ENCODE measurements around the gene CARD19. TPM values are rescaled to one million over a fixed set of nuclear protein-coding genes. Genes with fewer than 3 reads are reported as not detected.

CARD19 gene
- total RNA-seq, 1 donor = 38.9 TPM

GRCh38 chr9:93053781-93054331 lies 42.2 kb upstream of the CARD19 start:
- no peak for TF ChIP-seq CTCF (IDR thresholded peaks at IDR 0.05; ENCODE audit: insufficient read depth, low read length)
- H3K4me3 ChIP-seq (ENCODE audit: low read depth, low read length) = no peak overlapping the region
- DNase-seq (ENCODE audit: low read depth) = no peak

GRCh38 chr9:93054758-93055704 lies 41.0 kb upstream of the CARD19 start:
- no peak for DNase-seq (ENCODE audit: low read depth)
- TF ChIP-seq CTCF (IDR thresholded peaks at IDR 0.05; ENCODE audit: insufficient read depth, low read length) = no peak
- no peak overlapping the region for H3K4me3 ChIP-seq (ENCODE audit: low read depth, low read length)

- no peak for TF ChIP-seq CTCF (IDR thresholded peaks at IDR 0.05; ENCODE audit: insufficient read depth, low read length)
- H3K4me3 ChIP-seq (ENCODE audit: low read depth, low read length) = no peak overlapping the region
- no peak for DNase-seq (ENCODE audit: low read depth)
Measured at GRCh38 chr9:93057042-93057702, 38.8 kb upstream of the CARD19 start.

- no peak for DNase-seq (ENCODE audit: low read depth)
- TF ChIP-seq CTCF (IDR thresholded peaks at IDR 0.05; ENCODE audit: insufficient read depth, low read length) = no peak
- H3K4me3 ChIP-seq (ENCODE audit: low read depth, low read length) = no peak overlapping the region
Measured at GRCh38 chr9:93057703-93058354, 38.2 kb upstream of the CARD19 start.

GRCh38 chr9:93058355-93059010 lies 37.5 kb upstream of the CARD19 start, which contains the start of gene SUSD3:
TSS of gene SUSD3 (plus strand) at chr9:93058701. CDS start at chr9:93058743, 42 bp downstream.
- TF ChIP-seq CTCF (IDR thresholded peaks at IDR 0.05; ENCODE audit: insufficient read depth, low read length) = no peak
- peak; percentile 9 for DNase-seq (ENCODE audit: low read depth)
- H3K4me3 ChIP-seq (ENCODE audit: low read depth, low read length) = peak within 1 kb of the TSS; percentile 31

All from fibroblast of the aortic adventitia (primary cell).